Measurements from ENCODE around the gene TRNP1.

Gene TRNP1

DNA sequence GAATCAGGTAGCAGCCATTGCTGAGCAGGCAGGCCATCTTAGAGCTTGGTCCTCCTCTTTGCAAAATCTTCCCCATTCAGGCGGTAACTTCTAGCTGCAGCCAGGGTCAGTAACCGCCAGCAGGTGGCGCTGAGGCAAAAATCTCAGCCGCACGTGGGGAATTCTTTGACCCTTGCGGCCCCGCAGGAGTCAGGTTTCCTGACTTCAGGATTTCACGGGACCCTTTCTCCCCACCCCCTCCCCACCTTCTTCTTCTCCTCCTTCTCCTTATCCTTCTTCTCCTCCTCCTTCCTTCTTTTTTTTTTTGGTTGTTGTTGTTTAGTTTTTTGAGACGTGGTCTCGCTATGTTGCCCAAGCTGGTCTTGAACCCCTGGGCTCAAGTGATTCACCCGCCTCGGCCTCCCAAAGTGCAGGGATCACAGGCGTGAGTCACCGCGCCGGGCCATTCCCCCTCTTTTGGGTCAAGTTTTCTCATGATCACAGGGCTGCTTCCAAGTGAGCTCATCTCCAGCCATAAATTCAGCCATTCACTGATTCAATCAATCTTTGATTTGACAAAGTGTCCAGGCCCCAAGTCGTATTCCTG, 52.6 kb downstream of the TRNP1 start:
- no peaks in the 10 kb centered on the region for H3K9me3 ChIP-seq (ENCODE audit: severe bottlenecking)
- ATAC-seq (ENCODE audit: low read depth) (peak; percentile 58), DNase-seq (ENCODE audit: low spot score) (no peak)
- no peaks in the 10 kb centered on the region for H3K36me3 ChIP-seq (ENCODE audit: low read depth)
- H3K27me3 ChIP-seq (ENCODE audit: insufficient read depth, poor library complexity, severe bottlenecking) = no peaks in the 10 kb centered on the region
- H3K27ac ChIP-seq (ENCODE audit: poor library complexity, severe bottlenecking) = no peak overlapping the region
- H3K4me3 ChIP-seq (ENCODE audit: severe bottlenecking) = no peak overlapping the region
- no peaks in the 10 kb centered on the region for H3K4me1 ChIP-seq (ENCODE audit: insufficient read depth, poor library complexity, severe bottlenecking)
- TF ChIP-seq, protein P1, sequence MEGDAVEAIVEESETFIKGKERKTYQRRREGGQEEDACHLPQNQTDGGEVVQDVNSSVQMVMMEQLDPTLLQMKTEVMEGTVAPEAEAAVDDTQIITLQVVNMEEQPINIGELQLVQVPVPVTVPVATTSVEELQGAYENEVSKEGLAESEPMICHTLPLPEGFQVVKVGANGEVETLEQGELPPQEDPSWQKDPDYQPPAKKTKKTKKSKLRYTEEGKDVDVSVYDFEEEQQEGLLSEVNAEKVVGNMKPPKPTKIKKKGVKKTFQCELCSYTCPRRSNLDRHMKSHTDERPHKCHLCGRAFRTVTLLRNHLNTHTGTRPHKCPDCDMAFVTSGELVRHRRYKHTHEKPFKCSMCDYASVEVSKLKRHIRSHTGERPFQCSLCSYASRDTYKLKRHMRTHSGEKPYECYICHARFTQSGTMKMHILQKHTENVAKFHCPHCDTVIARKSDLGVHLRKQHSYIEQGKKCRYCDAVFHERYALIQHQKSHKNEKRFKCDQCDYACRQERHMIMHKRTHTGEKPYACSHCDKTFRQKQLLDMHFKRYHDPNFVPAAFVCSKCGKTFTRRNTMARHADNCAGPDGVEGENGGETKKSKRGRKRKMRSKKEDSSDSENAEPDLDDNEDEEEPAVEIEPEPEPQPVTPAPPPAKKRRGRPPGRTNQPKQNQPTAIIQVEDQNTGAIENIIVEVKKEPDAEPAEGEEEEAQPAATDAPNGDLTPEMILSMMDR (IDR thresholded peaks at IDR 0.05; ENCODE audit: poor library complexity, severe bottlenecking) = peak; percentile 83

DNA sequence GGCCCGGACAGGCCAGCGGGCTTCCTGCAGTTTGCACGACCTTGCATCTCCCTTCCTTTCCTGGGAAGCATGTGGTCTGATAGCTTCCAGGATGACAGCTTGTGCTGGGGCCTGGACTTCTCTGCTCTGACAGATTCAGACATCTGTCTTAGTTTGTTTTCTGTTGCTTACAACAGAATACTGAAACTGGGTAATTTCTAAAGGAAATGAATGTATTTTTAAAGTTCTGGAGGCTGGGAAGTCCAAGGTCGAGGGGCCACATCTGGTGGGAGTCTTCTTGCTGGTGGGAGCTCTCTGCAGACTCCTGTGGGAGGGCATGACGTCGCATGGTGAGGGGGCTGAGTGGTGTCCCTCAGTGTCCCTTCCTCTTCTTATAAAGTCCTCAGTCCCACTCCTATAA, 54.4 kb downstream of the TRNP1 start:
- ATAC-seq (ENCODE audit: low read depth) = no peak
- Histone ChIP-seq H3K27me3 (ENCODE audit: insufficient read depth, poor library complexity, severe bottlenecking) (no peaks in the 10 kb centered on the region), H3K4me1 (ENCODE audit: insufficient read depth, poor library complexity, severe bottlenecking) (no peaks in the 10 kb centered on the region), H3K4me3 (ENCODE audit: severe bottlenecking) (no peak overlapping the region), H3K9me3 (ENCODE audit: severe bottlenecking) (no peaks in the 10 kb centered on the region), H3K36me3 (ENCODE audit: low read depth) (no peaks in the 10 kb centered on the region), H3K27ac (ENCODE audit: poor library complexity, severe bottlenecking) (no peak overlapping the region)
- TF ChIP-seq, protein P1 (IDR thresholded peaks at IDR 0.05; ENCODE audit: poor library complexity, severe bottlenecking) = no peak
- no peak for DNase-seq (ENCODE audit: low spot score)

DNA sequence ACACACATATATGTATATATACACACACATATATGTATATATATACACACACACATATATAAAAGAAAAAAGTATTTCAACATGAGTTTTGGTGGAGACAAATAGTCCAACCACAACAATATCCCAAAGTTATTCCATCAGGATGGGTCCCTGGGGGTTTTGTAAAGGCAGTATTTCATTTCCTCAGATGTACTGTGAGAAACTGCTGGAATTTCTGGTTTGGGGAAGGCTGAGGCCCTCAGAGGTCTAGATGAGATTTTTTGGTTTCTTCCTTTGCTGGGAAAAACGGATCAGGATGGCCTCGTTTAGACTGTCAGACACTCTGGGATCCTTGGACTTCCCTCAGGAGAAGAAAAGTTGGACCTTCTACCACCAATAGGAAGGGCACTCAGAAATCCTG, 55.6 kb downstream of the TRNP1 start:
- ATAC-seq (ENCODE audit: low read depth) = no peak
- DNase-seq (ENCODE audit: low spot score) = no peak
- no peak overlapping the region for H3K27ac ChIP-seq (ENCODE audit: poor library complexity, severe bottlenecking)

DNA sequence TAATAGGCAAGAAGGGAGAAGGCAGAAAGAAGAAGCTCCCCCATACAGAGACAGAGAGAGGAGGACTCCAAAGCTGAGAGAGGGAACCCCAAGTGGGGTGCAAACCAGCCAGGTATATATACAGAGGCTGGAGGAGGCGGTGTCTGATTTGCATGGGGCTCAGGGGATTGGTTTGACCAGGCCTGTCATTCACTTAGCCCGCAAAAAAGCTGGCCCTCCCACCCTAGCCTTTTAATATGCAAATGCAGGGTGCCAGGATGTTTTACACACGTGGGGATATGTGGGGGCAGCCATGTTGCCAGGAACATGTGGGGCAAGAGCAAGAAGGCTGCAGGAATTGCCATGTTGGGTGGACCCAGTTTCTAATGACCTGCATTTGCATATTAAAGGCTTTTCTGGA, 56.1 kb downstream of the TRNP1 start:
- DNase-seq (ENCODE audit: low spot score) (no peak), ATAC-seq (ENCODE audit: low read depth) (no peak)
- no peaks in the 10 kb centered on the region for H3K36me3 ChIP-seq (ENCODE audit: low read depth)
- no peak overlapping the region for H3K4me3 ChIP-seq (ENCODE audit: severe bottlenecking)
- H3K9me3 ChIP-seq (ENCODE audit: severe bottlenecking) = no peaks in the 10 kb centered on the region
- no peaks in the 10 kb centered on the region for H3K27me3 ChIP-seq (ENCODE audit: insufficient read depth, poor library complexity, severe bottlenecking)
- TF ChIP-seq, protein P1 (IDR thresholded peaks at IDR 0.05; ENCODE audit: poor library complexity, severe bottlenecking) = no peak
- H3K27ac ChIP-seq (ENCODE audit: poor library complexity, severe bottlenecking) = no peak overlapping the region
- H3K4me1 ChIP-seq (ENCODE audit: insufficient read depth, poor library complexity, severe bottlenecking) = no peaks in the 10 kb centered on the region

More for the DNA sequence above, 55.6 kb downstream of the TRNP1 start:
- no peaks in the 10 kb centered on the region for H3K27me3 ChIP-seq (ENCODE audit: insufficient read depth, poor library complexity, severe bottlenecking)
- no peaks in the 10 kb centered on the region for H3K36me3 ChIP-seq (ENCODE audit: low read depth)
- no peak overlapping the region for H3K4me3 ChIP-seq (ENCODE audit: severe bottlenecking)
- TF ChIP-seq, protein P1 (IDR thresholded peaks at IDR 0.05; ENCODE audit: poor library complexity, severe bottlenecking) = no peak
- no peaks in the 10 kb centered on the region for H3K9me3 ChIP-seq (ENCODE audit: severe bottlenecking)
- H3K4me1 ChIP-seq (ENCODE audit: insufficient read depth, poor library complexity, severe bottlenecking) = no peaks in the 10 kb centered on the region

Measured in RWPE2 (cell line).